ENCODE data around the gene GNPAT.

The GNPAT gene

DNA sequence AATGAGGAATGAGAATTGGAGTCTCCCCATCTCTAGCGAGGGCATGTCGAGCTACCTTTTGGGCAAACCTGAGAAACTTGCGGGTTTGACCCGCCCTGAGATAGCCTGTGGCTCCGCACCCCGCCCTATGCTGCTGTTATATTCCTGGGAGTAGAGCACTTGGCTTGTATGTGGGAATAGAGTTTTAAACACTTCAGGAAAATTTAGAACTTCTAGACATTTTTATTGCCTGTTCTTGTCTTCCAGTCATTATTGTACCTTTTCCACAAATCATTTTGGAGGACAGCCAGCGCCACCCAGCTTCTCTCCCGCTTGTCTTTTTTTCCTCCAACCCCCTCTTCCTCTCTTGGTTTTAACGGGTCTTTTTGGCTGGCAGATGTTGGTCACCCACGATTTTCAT lies 738 bp downstream of the GNPAT start:
- in situ Hi-C loops (cut with MboI; ENCODE audit: low sequenced_read_pairs) = no loop called here

DNA sequence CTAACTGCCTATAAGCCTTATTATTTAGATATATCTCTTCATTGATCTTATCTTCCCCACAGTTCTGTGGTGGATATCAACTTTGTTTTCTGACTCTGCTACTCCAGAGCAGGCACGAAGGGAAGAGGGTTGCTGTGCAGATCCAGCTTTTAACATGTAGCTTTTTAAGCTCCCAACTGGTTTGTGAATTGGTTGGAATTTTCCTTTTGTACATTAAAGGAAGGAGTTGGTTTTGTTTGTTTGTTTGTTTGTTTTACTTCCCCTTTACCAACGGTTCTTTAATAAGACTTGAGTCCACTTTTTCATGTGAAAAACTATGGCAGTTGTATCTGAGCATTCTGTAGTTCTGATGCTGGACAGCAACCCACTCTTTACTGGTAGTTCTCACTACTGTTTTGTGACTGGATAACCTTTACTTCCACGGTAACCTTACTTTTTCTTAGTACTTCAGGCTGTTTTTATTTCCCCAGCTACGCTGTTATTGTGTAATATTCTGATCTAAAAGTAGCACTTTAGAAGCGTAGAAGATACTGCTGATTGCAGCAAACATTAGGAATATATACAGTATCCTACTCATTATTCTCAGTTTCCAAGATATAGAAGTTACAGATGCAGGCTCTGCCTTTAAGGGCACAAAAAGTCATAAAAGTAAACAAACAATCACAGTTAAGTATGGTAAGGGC lies 1.6 kb downstream of the GNPAT start:
- in situ Hi-C loops (cut with MboI; ENCODE audit: low sequenced_read_pairs) = no loop called here

DNA sequence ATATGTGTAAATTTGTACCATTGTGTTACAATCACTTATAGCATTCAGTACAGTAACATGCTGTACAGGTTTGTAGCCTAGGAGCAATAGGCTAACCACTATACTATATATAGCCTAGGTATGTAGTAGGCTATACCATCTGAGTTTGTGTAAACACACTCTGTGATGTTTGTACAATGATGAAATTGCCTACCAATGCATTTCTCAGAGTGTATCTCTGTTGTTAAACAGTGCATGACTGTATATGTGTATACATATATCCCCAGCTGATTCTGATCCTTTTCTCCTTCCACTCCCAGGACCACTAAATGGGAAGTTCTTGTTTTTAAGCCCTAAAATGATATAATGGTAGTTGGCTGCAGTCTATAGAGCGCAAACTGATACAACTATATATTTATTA lies 7.8 kb downstream of the GNPAT start:
- in situ Hi-C loops (cut with MboI; ENCODE audit: low sequenced_read_pairs) = no loop called here

GRCh38 chr1:231252336-231252735 lies 11.3 kb downstream of the GNPAT start:
- in situ Hi-C loops (cut with MboI; ENCODE audit: low sequenced_read_pairs) = no loop called here

GRCh38 chr1:231260351-231260750 lies 19.3 kb downstream of the GNPAT start:
- in situ Hi-C loops (cut with MboI; ENCODE audit: low sequenced_read_pairs) = no loop called here

GRCh38 chr1:231264642-231265041 lies 23.6 kb downstream of the GNPAT start:
- in situ Hi-C loops (cut with MboI; ENCODE audit: low sequenced_read_pairs) = no loop called here

- in situ Hi-C loops (cut with MboI; ENCODE audit: low sequenced_read_pairs) = no loop called here
Measured at GRCh38 chr1:231265379-231265778, 24.4 kb downstream of the GNPAT start.

DNA sequence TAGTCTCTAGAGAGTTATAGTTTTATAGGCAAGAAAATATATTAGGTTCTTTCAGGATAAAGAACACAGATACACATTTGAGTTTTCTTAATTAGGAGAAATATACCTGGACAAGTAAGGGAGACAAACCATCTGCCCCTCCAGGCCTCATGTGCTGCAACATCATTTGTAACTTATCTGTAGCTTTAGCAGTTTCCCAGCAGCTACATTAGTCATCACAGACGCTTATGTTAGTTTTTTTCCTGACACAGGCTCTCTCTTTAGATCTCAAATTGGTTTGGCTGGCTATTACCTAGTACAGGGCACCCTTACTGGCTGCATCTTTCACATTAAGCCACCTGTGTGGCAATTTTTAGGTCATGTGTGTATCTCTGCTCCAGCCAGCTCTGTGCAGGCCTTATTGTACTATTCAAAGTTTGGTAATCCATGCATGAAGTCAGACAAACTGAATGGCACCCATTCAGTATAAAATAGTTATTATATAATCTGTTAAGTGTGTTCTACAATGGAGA lies 25.9 kb downstream of the GNPAT start:
- in situ Hi-C loops (cut with MboI; ENCODE audit: low sequenced_read_pairs) = no loop called here

DNA sequence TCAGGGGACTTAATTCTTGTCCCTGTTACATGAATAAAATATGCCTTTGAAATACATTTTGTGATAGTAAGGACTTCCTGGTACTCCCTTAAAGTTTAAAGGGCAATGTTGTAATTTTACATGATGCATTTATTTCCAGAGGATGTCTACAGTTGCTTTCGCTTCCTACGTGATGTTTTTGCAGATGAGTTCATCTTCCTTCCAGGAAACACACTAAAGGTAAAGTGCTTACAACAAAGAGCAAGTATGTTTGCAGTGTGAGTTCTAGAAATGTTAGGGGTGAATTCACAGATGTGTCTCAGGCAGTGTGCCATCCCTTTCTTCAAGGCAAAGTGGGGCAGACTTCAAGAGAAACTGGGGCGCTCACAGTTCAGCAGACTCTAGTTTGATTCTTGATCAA lies 31.2 kb downstream of the GNPAT start:
- in situ Hi-C loops (cut with MboI; ENCODE audit: low sequenced_read_pairs) = no loop called here

DNA sequence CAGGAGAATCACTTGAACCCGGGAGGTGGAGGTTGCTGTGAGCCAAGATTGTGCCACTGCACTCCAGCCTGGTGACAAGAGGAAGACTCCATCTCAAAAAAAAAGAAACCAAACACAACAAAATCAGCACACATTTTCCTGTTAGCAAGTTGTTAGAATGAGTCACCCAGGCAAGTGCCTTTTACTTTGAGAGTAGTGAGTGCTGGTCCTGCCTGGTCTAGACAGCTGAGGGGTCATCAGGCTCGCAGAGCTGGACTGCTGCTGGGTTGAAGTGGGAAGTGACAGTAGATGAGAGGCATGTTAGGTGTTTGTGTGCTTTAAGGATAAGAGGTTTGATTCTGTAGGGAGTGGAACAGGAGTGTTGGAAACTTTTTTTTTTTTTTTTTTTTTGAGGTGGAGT lies 31.9 kb downstream of the GNPAT start:
- in situ Hi-C loops (cut with MboI; ENCODE audit: low sequenced_read_pairs) = no loop called here

DNA sequence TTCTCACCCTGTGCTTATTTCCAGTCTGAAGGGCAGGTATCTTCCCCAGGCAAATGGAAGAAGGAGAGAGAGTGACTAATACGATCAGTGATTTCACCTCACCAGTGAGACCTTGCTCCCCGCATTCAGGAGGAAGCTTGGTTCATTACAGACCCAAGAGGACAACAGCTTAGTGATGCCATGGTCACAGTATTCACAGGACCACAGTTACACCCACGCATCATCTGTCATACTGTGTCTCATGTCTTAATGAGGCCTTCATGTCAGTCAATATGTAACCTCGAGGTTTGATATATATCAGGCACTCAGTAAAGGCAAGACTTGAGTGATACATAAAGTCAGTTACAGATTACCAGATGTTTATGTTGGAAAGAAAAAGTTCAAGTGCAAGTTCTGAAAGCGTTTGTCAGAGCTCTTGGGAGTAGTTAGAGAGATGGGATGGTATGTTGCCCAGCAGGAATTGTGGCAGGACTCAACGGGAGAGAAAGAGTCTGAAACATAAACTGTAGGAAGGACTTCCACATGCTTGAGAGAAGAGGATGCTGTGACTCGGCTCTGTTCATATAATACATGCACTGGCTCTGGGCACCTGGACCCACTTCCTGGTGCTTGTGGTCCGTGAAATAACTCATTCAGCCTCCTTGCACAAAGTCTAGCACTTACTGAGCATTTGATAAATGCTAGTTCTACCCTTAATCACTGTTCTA lies 33.3 kb downstream of the GNPAT start:
- in situ Hi-C loops (cut with MboI; ENCODE audit: low sequenced_read_pairs) = no loop called here

DNA sequence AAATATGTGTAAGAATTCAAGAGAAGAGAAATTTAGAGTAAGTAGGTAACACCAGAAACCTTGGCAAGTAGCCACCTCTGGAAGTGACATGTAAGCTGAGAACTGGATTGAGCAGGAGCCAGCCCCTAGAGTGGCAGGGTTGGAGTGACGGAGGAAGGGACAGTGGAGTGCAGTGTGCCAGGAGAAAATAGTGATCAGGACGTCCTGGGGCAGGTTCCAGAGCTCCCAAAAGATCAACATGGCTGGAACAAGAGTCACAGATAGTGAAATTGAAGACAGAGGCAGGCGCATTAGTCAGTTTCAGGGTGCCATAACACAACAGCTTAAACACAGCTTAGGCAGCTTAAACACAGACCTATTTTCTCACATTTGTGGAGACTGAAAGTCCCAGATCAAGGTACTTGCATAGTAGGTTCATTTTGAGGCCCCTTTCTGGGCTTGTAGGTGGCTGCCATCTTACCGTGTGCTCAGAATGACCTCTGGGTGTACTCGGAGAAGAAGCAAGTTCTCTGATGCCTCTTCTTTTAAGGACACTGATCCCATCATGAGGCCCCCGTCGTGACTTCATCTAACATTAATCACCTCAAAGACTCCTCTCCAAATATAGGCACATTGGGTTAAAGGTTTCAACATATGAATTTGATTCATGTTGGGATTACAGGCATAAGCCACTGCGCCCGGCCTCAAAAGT lies 37.2 kb downstream of the GNPAT start:
- in situ Hi-C loops (cut with MboI; ENCODE audit: low sequenced_read_pairs) = no loop called here

- in situ Hi-C loops (cut with MboI; ENCODE audit: low sequenced_read_pairs) = no loop called here
Measured at GRCh38 chr1:231279081-231279480, 38.1 kb downstream of the GNPAT start.

DNA sequence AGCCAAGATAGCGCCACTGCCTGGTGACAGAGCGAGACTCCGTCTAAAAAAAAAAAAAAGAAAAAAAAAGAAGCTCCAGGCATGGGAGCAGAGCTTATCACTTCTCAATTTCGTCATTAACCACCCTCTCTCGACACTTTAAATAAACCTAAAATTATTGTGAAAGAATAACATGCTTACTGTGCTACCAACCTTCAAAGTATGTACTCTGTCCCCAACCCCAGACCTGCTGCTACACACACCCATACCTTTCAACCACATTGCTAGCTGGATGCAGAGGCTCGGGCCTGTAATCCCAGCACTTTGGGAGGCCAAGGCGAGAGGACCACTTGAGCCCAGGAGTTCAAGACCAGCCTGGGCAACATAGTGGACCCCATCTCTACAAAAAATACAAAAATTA lies 38.7 kb downstream of the GNPAT start:
- in situ Hi-C loops (cut with MboI; ENCODE audit: low sequenced_read_pairs) = no loop called here

DNA sequence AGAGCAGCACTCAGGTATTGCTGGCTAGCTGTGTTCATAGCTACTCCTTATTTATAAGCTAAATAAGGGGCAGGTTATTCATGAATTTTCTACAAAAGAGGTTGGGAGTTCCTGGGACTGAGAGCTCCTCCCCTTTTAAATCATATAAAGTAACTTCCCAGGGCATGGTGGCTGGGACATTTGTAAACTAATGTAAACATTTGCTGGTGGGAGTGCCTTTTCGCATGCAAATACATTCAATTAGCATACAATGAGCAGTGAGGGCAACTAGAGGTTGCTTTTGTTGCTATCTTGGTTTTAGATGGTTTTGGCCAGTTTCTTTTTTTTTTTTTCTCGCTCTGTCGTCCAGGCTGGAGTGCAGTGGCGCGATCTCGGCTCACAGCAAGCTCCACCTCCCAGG lies 43.4 kb downstream of the GNPAT start:
- in situ Hi-C loops (cut with MboI; ENCODE audit: low sequenced_read_pairs) = no loop called here

GRCh38 chr1:231286603-231287002 lies 45.6 kb downstream of the GNPAT start:
- in situ Hi-C loops (cut with MboI; ENCODE audit: low sequenced_read_pairs) = no loop called here

- in situ Hi-C loops (cut with MboI; ENCODE audit: low sequenced_read_pairs) = no loop called here
Measured at GRCh38 chr1:231295938-231296337, 54.9 kb downstream of the GNPAT start.

- in situ Hi-C loops (cut with MboI; ENCODE audit: low sequenced_read_pairs) = no loop called here
Measured at GRCh38 chr1:231301990-231302389, 61.0 kb downstream of the GNPAT start.

- in situ Hi-C loops (cut with MboI; ENCODE audit: low sequenced_read_pairs) = no loop called here
Measured at GRCh38 chr1:231310391-231310934, 69.5 kb downstream of the GNPAT start.

DNA sequence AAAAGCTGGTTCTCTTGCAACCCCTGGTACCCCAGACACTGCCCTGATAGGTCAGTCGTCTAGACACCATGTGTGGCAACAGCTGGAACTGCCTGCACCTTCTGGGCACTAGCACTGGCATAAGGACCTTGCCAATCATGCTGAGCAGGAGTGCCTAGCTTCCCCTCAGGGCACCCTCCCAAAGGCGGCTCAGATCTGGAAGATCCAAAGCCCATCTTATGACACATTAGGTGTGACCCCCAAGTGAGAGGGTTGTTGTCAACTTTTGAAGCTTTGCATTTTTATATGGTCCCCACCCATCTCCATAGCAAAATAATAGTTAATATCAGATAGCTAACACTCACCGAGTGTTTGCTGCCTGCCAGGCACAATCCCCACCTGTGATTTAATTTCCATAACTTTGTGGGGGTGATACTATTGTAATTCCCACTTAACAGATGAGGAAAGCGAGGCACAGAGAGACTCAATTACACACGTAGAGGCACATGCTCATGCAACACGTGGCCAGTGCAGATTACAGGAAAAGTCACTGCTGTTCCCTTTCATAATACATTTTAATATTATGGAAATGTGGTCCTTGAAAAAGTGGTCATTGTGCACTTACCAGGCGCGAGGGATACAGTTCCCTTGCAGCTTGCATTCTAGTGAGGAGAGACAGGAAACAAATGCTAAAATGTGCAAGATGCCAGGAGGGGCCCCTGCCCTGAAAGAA lies 70.9 kb downstream of the GNPAT start:
- in situ Hi-C loops (cut with MboI; ENCODE audit: low sequenced_read_pairs) = no loop called here

GRCh38 chr1:231312432-231312788 lies 71.4 kb downstream of the GNPAT start:
- in situ Hi-C loops (cut with MboI; ENCODE audit: low sequenced_read_pairs) = no loop called here

Data from hTERT RPE-1 (cell line).